Natural killer cell (primary cell): Measurements from ENCODE around the gene METTL16. TPM values are rescaled to one million over a fixed set of nuclear protein-coding genes. Genes with fewer than 3 reads are reported as not detected.

ENCODE experiments used
- ATAC-seq, 3 donors: fragments of 150-1000 bp in 2 of 3; fragments of 200-7000 bp in 1 of 3; cut with Tn5 transposase; 1 replicate in 1 of 3; 2 replicates in 2 of 3; pipeline ENCODE4 v1.10.0; 2021; ENCODE audit warnings: mild to moderate bottlenecking in 2 of 3, moderate library complexity in 2 of 3
- DNase-seq, 2 donors: peaks; one replicate each; pipeline versions ENCODE4 v3.0.0 to v3.0.0-alpha.2; 2013 to 2021; ENCODE audit warnings: mixed read lengths in 1 of 2
- H3K27ac ChIP-seq: one replicate; pipeline ENCODE4 v1.5.1; 2013; ENCODE audit warnings: mild to moderate bottlenecking, low read length
- H3K27me3 ChIP-seq: one replicate; pipeline ENCODE4 v1.6.1; 2013; ENCODE audit warnings: low read length; ENCODE audit not compliant: control insufficient read depth, insufficient read depth
- H3K36me3 ChIP-seq: one replicate; pipeline ENCODE4 v1.6.1; 2013; ENCODE audit warnings: low read length; ENCODE audit not compliant: control insufficient read depth, insufficient read depth
- H3K4me1 ChIP-seq: one replicate; pipeline ENCODE4 v1.6.1; 2013; ENCODE audit warnings: low read length; ENCODE audit not compliant: control insufficient read depth, insufficient read depth
- H3K4me3 ChIP-seq: one replicate; pipeline ENCODE4 v1.5.1; 2013; ENCODE audit warnings: low read length
- H3K9me3 ChIP-seq: one replicate; pipeline ENCODE4 v1.6.1; 2013; ENCODE audit warnings: low read length; ENCODE audit not compliant: control insufficient read depth, insufficient read depth
- H3K27ac Mint-ChIP-seq, 2 donors: one replicate each; pipeline ENCODE4 v1.8.0; 2022; ENCODE audit warnings: mild to moderate bottlenecking in 2 of 2, mixed read lengths in 2 of 2, moderate library complexity in 1 of 2
- H3K27me3 Mint-ChIP-seq, 2 donors: one replicate each; pipeline ENCODE4 v1.8.0; 2022; ENCODE audit warnings: low read depth in 2 of 2, mixed read lengths in 2 of 2
- H3K36me3 Mint-ChIP-seq: one replicate; pipeline ENCODE4 v1.8.0; 2022; ENCODE audit warnings: mixed read lengths
- H3K4me1 Mint-ChIP-seq, 2 donors: one replicate each; pipeline ENCODE4 v1.8.0; 2022; ENCODE audit warnings: mixed read lengths in 2 of 2
- H3K4me3 Mint-ChIP-seq: one replicate; pipeline ENCODE4 v1.8.0; 2022; ENCODE audit warnings: mild to moderate bottlenecking, moderate library complexity, mixed read lengths
- H3K9me3 Mint-ChIP-seq, 2 donors: one replicate each; pipeline ENCODE4 v1.8.0; 2022; ENCODE audit warnings: mixed read lengths in 2 of 2
- WGBS: methylation state at CpG from one replicate; pipeline ENCODE4 v1.1.7; 2013; ENCODE audit warnings: missing lambda C conversion rate; ENCODE audit not compliant: insufficient coverage; 5-methylcytosine and 5-hydroxymethylcytosine counted together
- intact Hi-C: fragments of 100-400 bp; cut with micrococcal nuclease; formaldehyde crosslinking; loops from one replicate; pipeline ENCODE4 v1.14.2; 2022
- total RNA-seq, 4 donors: library from RNA; stranded (reverse); fragments of 120-200 nt in 1 of 4; gene quantifications; one replicate each; pipeline versions ENCODE4 v1.2.3 to v1.2.4, GENCODE V29; 2013 to 2022
- TF ChIP-seq, protein P1 (sequence below): fragments of 200-600 bp; IDR thresholded peaks from one replicate; pipeline ENCODE4 v1.8.0; 2022; ENCODE audit warnings: antibody characterized with exemption

Gene METTL16
- total RNA-seq, 3 donors from 2014 or later (not counting 1 experiment from before 2014, with no cell fraction given): 27.9 to 36.9 (median 32.0) TPM

DNA sequence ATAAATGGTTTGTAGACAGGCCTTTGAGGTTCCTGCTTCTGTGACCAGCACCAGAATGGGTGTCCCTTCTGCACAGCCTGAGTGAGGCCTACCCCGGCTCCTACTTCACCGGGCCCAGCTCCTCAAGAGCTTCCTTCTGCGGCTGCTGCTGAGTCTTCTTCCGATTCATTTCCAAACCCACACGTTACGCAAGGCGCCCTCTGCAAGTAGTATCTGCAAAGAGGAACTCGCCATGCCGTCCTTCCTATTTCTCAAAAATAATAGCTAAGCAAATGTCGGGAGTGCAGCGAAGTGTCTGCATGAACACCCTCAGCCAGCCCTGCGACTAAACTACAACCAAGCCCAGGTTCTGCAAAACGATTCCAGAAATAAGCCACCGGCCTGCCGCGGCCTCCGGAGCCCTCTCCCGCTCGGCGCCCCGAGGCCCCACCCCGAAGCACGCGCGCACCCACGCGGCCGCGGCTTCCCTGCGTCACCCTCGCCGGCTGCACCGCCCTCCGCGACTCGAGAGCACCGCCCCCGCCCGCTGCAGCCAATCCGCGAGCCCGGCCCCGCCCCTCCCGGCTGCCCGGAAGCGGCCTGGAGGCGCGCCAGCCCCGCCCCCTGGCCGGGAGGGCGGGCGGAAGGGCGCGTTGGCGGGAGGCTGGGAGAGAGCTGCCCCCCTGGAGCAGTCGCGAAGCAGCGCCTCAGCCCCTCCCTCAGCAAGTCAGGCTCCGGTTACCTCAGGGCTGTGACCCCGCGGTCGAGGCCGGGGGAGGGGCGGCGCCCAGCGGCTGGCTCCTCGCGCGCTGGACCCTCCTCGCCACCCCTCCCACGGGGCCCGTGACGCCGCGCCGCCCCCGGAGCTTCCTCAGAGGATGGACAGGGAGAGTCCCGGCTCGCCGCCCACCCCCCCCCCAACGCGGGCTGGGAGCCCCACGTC, 119.2 kb downstream of the METTL16 start:
- no peaks in the 10 kb centered on the region for H3K27me3 Mint-ChIP-seq
- peak; percentile 97 to 99 for DNase-seq
- TF ChIP-seq, protein P1, sequence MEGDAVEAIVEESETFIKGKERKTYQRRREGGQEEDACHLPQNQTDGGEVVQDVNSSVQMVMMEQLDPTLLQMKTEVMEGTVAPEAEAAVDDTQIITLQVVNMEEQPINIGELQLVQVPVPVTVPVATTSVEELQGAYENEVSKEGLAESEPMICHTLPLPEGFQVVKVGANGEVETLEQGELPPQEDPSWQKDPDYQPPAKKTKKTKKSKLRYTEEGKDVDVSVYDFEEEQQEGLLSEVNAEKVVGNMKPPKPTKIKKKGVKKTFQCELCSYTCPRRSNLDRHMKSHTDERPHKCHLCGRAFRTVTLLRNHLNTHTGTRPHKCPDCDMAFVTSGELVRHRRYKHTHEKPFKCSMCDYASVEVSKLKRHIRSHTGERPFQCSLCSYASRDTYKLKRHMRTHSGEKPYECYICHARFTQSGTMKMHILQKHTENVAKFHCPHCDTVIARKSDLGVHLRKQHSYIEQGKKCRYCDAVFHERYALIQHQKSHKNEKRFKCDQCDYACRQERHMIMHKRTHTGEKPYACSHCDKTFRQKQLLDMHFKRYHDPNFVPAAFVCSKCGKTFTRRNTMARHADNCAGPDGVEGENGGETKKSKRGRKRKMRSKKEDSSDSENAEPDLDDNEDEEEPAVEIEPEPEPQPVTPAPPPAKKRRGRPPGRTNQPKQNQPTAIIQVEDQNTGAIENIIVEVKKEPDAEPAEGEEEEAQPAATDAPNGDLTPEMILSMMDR: no peak
- intact Hi-C loops: loop anchor here (1.0 kb wide), 1 partner anchor 9 kb away; the partner anchor contains the start of gene MNT
- no peaks in the 10 kb centered on the region for H3K27me3 ChIP-seq
- no peaks in the 10 kb centered on the region for H3K36me3 Mint-ChIP-seq
- H3K4me1 Mint-ChIP-seq: peaks cover 23 to 52% of the 10 kb centered on the region in 2 donors
- ATAC-seq: peak; percentile 73 to 89 (median 74)
- H3K4me3 ChIP-seq: peak overlapping the region; percentile 98
- no peaks in the 10 kb centered on the region for H3K9me3 Mint-ChIP-seq
- H3K4me1 ChIP-seq: peaks cover 56% of the 10 kb centered on the region
- peaks cover 3% of the 10 kb centered on the region for H3K36me3 ChIP-seq
- no peaks in the 10 kb centered on the region for H3K9me3 ChIP-seq
- peak overlapping the region; percentile 100 for H3K27ac ChIP-seq
- WGBS: under 1% methylated on average over 83 of the region's 83 CpGs
- peak overlapping the region; percentile 92 to 97 for H3K27ac Mint-ChIP-seq
- peak overlapping the region; percentile 92 for H3K4me3 Mint-ChIP-seq

DNA sequence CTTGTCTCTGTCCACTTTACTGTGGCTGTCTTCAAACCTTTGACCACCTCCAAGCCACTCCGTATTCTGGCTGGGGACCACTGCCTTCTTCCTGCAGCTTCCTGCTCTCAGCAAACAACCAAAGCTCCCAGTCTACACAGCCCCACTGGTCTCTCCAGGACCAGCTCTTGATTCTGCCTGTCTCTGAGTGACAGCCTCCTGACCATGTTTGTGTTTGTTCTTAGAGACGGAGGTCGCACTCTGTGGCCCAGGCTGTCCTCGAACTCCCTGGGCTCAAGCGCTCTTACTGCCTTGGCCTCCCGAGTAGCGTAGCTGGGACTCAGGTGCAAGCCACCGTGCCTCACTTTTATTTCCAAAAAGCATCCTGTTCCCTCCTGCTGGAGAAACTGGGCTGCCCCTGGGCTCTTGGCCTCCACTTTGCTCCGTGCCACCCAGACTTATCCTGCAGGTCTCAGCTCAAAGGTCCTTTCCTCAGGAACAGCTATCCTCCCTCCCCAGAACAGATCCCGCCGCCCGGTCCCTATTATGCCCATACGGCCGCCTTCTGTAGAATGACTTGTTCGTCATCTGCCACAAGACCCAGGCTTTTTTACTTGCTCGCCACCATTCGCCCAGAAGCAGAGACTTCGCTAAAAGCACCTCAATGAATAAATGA, 120.0 kb downstream of the METTL16 start:
- WGBS: 51% methylated on average over 18 of the region's 18 CpGs
- peaks cover 19 to 44% of the 10 kb centered on the region in 2 donors for H3K4me1 Mint-ChIP-seq
- TF ChIP-seq, protein P1: no peak
- Histone ChIP-seq H3K36me3 (peaks cover 11% of the 10 kb centered on the region), H3K4me1 (peaks cover 48% of the 10 kb centered on the region), H3K9me3 (no peaks in the 10 kb centered on the region), H3K4me3 (peak overlapping the region; percentile 42), H3K27me3 (no peaks in the 10 kb centered on the region), H3K27ac (peak overlapping the region; percentile 80)
- intact Hi-C loops: no loop called here
- ATAC-seq: no peak
- no peak for DNase-seq
- H3K36me3 Mint-ChIP-seq: no peaks in the 10 kb centered on the region
- no peaks in the 10 kb centered on the region for H3K27me3 Mint-ChIP-seq
- peak overlapping the region; percentile 92 to 97 for H3K27ac Mint-ChIP-seq
- no peaks in the 10 kb centered on the region for H3K9me3 Mint-ChIP-seq
- H3K4me3 Mint-ChIP-seq: peak overlapping the region; percentile 92

DNA sequence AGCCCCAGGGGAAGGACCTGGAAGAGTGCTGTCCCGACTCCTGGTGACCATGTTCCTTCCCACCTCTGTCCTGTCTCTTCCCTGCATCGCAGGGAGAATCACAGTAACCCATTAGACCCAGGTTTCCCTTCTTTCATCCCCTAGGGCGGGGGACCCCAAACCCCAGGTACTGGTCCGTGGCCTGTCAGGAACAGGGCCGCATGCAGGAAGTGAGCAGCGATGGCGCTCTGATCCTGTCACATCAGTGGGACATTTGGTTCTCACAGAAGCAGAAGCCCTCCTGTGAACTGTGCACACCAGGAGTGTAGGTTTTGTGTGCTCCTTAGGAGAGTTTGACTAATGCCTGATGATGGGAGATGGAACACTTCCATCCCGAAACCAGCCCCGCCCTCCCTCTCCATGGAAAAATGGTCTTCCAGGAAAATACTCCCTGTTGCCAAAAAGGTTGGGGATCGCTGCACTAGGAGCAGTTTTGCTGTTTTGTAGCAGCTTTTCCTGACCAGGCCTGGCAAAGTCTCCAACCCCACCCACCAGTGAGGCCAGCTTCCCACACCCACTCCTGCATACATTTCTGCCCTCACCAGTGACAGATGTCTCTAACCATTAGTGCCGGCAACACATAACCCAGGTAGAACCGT, 121.4 kb downstream of the METTL16 start:
- peaks cover 12 to 35% of the 10 kb centered on the region in 2 donors for H3K4me1 Mint-ChIP-seq
- DNase-seq (no peak), ATAC-seq (no peak)
- H3K9me3 Mint-ChIP-seq: no peaks in the 10 kb centered on the region
- intact Hi-C loops: no loop called here
- TF ChIP-seq, protein P1: no peak
- H3K36me3 Mint-ChIP-seq: no peaks in the 10 kb centered on the region
- 95% methylated on average over 12 of the region's 12 CpGs for WGBS
- peaks cover 19% of the 10 kb centered on the region for H3K36me3 ChIP-seq
- no peaks in the 10 kb centered on the region for H3K27me3 ChIP-seq
- no peak overlapping the region for H3K4me3 Mint-ChIP-seq
- H3K4me1 ChIP-seq: peaks cover 34% of the 10 kb centered on the region
- H3K4me3 ChIP-seq: no peak overlapping the region
- no peaks in the 10 kb centered on the region for H3K9me3 ChIP-seq
- peak overlapping the region; percentile 13 to 97 for H3K27ac Mint-ChIP-seq
- no peak overlapping the region for H3K27ac ChIP-seq
- no peaks in the 10 kb centered on the region for H3K27me3 Mint-ChIP-seq
